NB4 (cell line): ENCODE results near the gene MPPED1.

Experiments
- CTCF ChIP-seq: IDR thresholded peaks from one replicate; pipeline ENCODE4 v1.5.1; 2012; ENCODE audit warnings: low read depth, low read length
- MAX ChIP-seq: IDR thresholded peaks from 2 replicates; pipeline ENCODE4 v1.6.1; 2011; ENCODE audit warnings: low read depth, low read length
- MYC ChIP-seq: IDR thresholded peaks from 2 replicates; pipeline ENCODE4 v1.6.1; 2011; ENCODE audit warnings: low read depth, low read length
- POLR2A ChIP-seq: IDR thresholded peaks from 2 replicates; pipeline ENCODE4 v1.6.1; 2011; ENCODE audit warnings: mild to moderate bottlenecking; ENCODE audit not compliant: insufficient read length; ENCODE audit errors: extremely low read depth

- TF ChIP-seq POLR2A (no peak), CTCF (no peak), MYC (no peak), MAX (no peak)
These were observed 24.3 kb downstream of the MPPED1 start for GRCh38 chr22:43435851-43436811.
